Left renal cortex interstitium (tissue), 4 donors: Measurements from ENCODE around the gene KREMEN2. TPM values are rescaled to one million over a fixed set of nuclear protein-coding genes. Genes with fewer than 3 reads are reported as not detected.

Experiments used
- DNase-seq, 4 donors: peaks; one replicate each; pipeline ENCODE4 v3.0.0-alpha.2; 2013; ENCODE audit warnings: low read depth in 4 of 4, low spot score in 2 of 4, missing footprints in 1 of 4
- polyA plus RNA-seq, 4 donors: library from polyadenylated mRNA; unstranded; fragments of 120-200 nt; gene quantifications; one replicate each; pipeline ENCODE4 v1.2.1, GENCODE V29; 2013; ENCODE audit not compliant: insufficient read length in 4 of 4

The KREMEN2 gene
- polyA plus RNA-seq, 4 donors, result 1.1 to 2.7 (median 2.3) TPM

DNA sequence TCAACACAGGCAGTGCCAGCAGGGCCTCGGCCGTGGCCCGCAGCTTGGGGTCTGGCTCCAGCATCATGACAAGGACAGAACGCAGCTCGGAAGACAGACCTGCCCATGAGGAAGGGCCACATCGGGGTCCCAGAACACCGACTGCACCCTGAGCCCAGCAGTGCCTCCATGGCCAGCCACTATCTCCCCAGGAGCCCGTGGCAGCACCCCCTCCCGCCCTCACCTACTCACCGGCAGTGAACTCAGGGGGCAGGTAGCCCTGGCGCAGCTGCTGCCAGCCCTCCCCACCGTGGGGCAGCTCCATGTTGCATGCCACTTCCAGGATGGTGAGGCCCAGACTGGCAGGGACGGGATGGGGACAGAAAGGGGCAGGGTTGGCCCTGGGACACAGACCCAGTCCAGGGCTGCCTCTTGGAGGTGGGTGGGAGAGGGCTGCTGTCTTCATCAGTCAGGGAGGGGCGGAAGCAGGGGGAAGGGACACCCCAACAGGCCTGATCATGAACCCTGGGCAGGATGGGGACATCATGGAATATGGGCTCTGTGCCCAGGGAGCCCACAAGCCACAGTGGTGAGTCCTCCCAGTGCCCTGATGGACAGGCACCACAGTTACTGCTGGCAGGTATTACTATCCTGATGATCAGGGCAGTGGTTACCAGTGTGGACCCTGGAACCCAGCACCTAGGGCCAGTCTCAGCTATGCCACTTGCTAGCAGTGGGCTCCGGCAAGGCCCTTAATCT lies 10.4 kb downstream of the KREMEN2 start:
- DNase-seq, result no peak

DNA sequence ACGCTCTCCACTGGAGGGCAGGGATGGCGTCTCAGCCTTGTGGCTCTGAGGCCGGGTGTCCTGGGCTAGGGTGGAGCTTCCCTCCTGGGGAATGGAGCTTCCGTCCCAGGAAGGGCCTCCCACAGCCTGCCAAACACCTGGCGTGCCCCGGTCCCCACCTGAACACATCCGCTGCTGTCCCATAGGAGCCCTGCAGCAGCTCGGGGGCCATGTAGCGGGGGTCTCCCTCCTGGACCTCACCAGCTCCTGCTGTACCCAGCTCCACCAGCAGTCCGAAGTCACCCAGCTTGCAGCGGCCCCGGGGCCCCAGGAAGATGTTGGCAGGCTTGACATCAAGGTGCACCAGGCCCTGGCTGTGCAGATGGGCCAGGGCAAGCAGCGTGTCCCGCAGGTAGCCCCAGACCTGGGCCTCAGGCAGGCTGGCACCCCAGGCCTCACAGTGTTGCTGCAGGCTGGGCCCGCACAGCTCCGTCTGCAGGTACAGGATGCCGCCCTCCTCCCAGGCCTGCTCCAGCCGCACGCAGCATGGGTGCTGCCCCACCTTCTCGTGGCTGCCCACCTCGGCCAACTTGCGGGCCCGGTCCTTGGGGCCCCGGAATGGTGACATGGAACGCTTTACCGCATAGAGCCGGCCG lies 11.2 kb downstream of the KREMEN2 start:
- DNase-seq, result no peak

DNA sequence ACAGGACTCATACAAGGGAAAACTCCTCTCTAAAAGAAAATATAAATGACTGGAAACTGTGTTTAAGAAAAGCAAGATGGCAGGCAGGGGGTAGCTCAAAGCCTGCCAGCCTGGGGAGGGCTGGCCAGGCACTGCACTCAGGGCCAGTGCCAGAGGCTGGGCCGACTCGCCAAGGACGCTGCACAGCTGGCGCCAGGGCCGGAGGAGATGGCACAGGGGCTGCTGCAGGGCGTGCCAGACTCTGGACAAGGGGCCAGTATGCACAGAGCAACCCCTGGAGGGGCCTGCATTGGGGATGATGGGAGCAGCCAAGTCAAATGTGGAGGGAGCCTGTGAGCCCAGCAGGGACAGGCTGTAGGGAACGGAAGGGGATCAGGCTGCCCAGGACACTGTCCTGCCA lies 12.1 kb downstream of the KREMEN2 start:
- no peak for DNase-seq

DNA sequence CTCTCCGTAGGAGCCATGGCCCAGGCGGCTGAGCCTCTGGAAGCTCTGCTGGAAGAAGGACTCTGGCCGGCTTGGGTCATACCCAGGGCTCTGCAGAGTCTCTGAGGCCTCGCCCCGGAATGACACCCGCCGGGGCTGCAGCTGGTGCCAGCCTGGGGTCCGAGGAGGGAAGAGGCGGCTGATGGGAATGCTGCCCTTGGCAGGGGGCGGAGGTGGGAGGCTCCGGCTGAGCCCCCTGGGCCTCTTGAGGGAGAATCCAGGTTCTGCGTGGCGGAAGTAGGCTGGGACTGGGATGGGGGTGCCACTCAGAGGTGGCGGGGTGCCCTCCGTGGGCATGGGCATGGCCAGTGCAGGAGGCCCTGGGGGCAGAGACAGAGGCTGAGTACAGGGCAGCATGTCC lies 12.6 kb downstream of the KREMEN2 start:
- DNase-seq, result no peak

DNA sequence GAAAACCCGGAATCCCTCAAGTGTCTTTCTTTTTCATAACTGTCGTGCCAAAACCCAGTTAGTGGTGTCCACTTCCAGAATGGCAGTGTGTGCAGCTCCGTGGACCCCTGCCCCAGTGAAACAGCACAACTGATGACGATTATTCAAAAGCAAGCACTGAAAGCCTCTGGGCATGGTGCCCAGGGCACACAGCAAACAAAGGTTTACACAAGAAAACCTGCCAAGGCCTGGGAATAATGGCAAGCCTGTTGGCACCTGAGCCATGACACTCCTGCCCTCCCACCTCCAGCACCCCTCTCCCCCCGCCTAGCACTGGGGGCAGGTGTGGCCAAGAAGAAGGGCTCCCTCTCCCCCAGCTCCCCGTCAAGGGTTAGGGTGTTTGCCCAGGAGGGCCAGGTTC lies 13.4 kb downstream of the KREMEN2 start:
- DNase-seq, result no peak

DNA sequence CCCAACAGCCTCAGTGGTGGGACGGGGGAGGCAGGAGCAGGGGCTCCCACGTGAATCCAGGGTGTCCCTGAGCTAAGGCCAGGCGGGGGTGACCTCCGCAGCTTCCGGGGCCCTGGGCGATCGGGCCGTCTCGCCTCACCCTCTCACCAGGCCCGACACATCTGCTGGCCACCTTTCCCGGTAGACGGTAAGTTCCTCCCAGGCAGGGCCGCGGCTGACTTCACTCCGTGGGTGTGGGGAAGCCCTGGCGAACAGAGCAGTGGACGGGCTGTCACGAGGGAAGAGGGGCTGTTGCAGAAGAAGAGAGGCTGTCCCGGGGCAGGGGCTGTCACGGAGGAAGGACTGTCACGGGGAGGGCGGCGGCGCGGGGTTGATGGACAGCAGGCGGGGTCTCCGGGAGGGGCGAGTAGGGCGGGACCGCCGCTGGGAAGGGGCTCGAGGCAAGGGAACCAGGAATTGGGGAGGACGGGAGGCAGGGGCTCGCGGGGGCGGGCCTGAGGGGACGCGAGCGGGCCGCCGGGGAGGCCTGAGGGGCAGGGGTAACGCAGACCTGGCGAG lies 15.7 kb downstream of the KREMEN2 start:
- no peak for DNase-seq

DNA sequence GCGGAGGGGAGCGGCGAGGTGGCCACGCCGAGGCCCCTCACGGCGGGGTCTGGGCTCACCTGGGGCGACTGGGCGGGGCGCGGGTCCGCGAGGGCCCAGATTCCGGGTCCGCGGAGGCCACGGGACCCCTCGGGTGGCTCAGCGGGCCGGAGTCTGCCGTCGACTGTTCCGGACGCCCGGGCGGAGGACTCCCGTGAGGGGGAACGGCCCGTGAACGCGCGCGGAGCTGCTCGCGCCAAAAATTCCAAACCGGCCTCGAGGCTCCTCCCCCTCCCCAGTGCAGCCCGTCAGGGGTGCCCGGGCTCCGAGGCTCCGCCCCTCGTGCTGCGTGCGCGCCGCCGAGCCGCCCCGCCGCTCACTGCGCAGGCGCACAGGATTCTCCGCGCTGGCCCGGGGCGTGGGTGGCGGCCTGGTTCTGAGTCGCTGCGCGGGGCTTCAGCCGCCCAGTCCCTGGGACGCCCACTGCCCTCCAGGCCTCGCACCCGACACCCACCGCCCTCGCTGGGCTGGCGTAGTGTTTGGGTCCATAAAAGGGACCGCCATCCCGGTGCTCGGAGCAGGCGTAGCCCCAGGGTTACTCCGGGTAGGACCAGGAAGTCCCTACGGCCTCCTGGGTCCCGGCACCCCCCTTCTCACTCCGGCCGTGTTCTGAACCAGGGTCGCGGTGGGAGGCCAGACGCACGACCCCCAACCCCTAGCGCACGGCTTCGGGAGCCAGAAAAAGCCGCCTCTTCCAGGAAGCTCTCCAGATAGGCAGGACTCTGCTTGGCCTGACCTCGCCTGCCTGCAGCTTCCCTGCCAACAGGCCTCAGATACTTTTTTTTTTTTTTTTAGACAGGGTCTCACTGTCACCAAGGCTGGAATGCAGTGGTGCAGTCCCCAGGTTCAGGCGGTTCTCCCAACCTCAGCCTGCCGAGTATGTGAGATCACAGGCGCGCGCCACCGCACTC lies 16.4 kb downstream of the KREMEN2 start, which contains the start of gene PKMYT1:
PKMYT1 (minus strand) TSS at position 220 of the 950 bp plus-strand sequence. CDS start 789 bp downstream, outside the sequence.
- peak; percentile 74 to 86 (median 78) for DNase-seq

DNA sequence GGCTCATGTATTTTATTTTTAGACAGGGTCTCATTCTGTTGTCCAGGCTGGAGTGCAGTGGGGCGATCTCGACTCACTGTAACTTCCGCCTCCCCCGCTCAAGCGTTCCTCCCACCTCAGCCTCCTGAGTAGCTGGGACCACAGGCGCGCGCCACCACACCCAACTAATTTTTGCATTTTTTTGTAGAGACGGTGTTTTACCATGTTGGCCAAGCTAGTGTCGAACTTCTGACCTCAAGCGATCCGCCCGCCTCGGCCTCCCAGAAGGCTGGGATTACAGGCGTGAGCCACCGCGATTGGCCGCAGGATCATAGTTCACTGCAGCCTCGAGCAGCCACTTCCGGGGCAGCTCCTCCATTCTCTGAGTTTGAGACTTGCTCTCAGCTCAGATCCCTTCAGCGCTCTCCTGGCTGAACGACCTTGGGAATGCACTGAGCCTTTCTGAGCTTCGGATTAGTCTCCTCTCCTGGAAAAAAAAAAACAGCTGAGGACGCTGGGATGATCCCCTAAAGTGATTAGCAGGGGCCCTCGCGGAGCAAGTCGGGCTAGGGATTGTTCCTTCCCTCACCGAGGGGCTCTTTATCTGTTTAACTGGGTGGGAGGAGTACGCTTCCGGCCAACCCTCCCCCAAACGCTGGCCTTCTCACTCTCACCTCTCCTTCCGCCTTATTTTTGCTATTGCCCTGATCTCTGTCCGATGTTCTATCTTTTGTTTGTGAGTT lies 17.3 kb downstream of the KREMEN2 start:
- DNase-seq, result no peak

DNA sequence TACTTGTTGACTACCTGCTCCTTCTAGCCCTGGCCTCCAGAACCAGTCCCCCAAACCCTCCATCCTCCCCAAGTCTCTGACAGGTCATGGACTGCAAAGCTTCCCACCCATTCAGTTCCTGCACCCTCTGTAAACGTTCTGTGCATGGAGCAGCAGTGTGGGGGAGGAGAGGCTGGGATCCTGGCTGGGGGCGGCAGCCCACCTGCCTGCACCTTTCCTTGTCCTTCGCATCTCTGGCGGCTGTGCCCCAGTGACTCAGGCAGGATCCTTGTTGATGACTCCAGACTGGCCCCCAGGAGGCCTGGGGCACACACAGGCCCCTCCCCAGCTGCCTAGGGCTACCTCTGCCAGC lies 17.8 kb downstream of the KREMEN2 start:
- no peak for DNase-seq

DNA sequence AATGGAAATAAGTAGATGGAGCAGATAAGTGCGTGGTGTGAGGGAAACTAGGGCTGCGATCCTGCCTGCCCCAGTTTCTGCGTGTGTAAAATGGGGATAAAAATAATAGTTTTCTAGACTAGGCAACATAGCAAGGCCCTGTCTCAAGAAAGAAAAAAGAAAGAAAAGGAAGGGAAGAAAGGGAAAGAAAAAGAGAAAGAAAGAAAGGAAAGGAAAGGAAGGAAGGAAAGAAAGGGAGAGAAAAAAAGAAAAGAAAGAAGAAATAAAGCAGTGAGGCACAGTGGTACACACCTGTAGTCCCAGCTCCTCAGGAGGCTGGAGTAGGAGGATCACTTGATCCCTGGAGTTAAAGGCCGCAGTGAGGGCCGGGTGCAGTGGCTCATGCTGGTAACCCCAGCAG lies 18.3 kb downstream of the KREMEN2 start:
- DNase-seq, result no peak

DNA sequence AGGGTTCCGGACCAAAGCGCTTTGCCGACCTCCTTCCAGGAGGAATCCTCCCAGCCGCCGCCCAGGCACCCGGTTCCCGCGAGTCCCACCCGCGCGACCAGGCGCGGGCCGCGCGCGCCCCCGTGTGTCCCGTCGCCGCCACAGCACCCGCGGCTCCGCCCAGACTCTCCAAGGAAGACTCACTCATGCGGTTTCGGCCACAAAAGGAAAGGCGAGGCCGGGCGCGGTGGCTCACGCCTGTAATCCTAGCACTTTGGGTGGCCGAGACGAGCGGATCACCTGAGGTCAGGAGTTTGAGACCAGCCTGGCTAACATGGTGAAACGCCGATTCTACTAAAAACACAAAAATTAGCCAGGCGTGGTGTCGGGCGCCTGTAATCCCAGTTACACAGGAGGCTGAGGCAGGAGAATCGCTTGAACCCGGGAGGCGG lies 19.6 kb downstream of the KREMEN2 start:
- DNase-seq, result peak in 2 of 4 donors; percentile 65 to 73

DNA sequence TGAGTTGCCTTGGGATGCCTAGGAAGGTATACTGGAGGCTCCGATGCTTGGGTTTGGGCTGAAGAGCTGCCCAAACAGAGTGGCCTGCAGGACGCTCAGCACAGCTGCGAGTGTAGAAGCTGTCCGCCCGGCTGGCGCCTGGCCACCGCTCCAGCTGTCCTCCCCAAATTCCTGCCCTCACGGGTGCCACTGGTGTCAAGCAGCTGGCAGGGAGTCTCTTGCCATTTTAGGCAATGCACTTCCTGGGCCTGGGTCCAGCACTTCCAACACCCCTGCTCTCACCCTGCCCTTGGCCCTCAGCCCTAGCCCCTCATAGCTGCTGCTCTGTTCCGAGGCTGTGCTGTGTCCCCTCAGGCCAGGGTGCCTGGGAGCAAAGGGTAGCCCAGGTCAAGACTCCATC lies 21.4 kb downstream of the KREMEN2 start:
- no peak for DNase-seq

DNA sequence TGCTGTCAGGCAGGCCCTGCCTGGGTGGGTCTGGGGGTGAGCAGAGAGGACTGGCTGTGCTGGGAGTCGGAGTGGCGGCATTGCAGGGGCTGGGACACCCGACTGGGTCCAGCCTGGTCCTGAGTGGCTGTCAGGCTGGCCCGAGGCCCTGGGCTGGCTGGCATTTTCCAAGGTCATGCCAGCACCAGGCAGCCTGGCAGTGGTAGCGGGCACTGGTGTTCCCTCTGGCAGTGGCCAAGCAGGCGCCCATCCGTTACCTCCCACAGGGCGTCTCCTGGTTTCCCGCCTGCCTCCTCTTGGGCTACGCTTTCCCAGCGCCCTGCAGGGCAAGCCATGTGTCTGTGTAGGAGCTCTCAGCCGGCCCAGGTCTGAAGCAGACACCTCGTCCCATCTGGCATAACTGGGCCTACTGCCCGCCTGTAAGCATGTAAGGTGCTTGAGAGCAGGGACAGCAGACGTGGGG lies 21.8 kb downstream of the KREMEN2 start:
- no peak for DNase-seq

DNA sequence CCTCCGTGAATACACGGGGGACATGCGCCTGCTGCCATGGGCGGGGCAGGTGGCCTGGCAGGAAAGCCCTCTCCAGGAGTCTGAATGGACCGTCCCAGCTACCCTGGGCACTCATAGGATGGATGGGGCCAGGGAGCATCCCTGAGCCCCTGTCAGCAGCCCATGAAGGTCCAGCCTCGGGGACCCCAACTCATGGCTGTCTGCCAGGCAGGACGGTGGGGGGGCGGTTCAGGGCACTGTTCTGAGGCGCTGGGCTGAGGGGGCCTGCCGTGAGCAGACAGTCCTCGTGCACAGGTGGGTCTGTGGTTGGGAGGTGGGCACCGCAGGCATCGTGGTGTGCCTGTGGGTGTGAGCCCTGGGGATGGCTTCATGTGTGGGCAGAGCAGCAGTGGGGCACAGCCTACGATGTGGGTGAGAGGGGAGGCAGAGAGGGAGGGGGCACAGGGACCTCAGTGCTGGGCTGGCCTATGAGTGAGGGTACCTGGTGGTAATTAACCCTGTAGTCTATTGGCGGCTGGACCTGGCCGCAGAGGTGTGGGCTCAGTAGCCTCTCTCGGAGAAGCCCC lies 22.6 kb downstream of the KREMEN2 start:
- no peak for DNase-seq

DNA sequence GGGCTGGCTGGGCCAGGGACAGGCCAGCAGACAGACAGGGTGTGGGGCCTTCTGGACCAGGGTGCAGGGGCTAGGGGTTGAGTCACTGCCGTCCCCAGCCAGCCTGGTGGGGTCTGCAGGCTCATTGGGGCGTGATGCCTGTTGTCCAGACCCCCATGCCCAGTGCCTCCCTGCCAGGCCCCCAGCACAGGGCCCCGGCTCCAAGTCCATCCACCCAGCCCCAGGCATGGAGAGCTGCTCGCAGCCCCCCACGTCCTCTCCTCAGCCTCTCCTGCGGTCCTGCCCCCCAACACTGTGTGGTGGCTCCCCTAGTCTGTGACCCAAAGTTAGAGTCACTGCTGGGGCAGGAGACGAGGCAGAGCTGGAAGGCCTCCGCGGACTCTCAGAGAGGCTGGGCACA lies 23.2 kb downstream of the KREMEN2 start:
- no peak for DNase-seq

DNA sequence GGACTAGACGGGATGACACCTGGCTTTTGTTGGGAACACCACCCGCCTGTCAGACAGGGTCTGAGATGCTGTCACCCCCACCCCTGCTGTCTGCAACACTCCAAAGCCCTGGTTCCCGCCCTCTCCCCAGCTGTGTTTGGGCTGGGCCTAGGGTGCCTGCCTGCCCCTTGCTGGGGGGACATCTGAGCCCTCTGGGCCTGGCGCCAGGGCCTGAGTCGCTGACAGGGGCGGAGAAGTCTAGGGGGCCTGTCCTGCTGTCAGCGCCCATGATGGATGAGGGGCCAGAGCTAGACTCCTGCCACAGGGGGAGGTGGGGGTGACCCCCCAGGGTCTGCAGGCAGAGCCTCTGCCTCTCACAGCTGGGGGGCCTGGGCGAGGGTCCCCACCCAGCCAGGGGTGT lies 23.8 kb downstream of the KREMEN2 start:
- DNase-seq, result no peak

DNA sequence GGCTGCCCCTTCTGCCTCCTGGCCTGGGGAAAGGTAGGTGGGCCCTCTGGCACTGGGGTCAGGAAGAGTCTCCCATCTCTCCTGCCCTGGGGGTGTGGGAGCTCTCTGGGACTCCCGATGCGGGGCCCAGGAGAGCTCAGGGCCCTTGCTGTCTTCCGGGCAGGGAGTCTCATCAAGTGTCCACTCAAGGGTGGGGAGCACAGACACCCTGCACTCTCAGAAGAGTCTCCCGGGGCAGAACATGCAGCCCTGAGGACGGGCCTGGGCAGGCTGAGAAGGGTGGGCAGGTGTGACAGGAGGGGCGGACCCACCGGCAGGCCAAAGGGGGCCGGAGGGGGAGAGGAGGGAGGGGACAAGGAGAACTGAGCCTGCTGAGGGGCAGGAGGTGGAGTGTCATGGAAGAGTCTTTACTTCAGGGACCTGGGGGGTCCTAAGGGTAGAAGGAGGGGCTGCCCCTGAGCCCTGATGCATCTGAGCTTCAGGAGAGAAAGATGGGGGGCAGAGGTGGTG lies 24.6 kb downstream of the KREMEN2 start:
- no peak for DNase-seq

DNA sequence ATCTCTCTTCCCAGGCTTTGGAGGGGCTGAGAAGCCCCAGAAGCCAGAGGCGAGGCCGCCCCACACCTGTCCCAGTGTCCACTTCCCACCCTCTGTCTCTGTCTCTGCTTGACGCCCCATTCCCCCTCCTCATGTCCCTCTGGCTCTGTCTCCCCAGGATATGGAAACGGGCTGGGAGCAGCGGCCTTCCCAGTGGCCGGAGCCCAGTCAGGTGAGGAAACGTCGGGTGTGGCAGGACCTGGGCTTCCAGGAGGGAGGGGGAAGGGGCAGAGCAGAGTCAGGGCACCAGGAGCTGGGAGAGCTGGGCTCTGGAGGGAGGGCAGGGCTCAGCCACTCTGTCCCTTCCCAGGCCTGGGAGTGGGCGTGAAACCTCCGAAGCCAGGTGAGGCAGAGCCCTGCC lies 26.8 kb downstream of the KREMEN2 start:
- DNase-seq, result no peak

DNA sequence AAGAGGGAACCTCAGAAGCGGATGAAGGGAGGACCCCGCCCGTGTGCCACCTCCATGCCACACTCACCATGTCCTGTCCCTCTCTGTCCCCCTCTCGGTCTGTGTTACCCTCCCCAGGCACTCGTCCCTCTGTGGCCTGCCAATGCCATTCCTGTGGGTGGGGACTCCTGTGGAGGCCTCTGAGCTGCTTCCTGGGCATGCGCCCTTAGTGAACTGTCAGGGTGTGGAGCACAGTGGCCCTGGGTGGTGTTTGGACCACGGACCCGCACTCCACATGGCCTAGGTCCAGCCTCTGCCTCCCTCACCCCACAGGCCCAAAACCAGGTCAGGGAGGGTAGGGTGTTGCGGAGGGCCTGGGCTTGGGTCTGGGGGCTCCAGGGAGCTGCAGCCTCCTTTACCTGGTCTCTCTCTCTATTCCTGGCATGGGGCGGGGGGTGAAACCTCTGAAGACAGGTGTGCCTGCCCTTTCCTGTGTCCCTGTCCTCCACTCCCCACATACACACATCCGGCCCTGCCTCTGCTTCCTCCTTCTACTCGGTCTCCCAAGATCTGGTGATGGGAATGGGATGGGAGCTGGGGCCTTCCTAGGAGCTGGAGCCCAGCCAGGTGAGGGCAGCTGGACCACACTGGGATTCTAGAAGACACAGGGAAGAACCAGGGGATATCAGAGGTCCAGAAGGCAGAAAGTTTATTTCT lies 27.6 kb downstream of the KREMEN2 start:
- no peak for DNase-seq
